Stimulated activated CD4-positive, alpha-beta T cell treated with anti-CD3 and anti-CD28 coated beads, Interleukin-4, amount 100 ng/mL, for 4 hours (primary cell): ENCODE measurements around the gene TLE5.

Experiments
- DNase-seq, 2 experiments: peaks; one replicate each; pipeline ENCODE4 v3.0.0-alpha.2; 2020

TLE5 gene

GRCh38 chr19:3062165-3063105 is at the start of gene TLE5:
Gene TLE5, minus strand, starts transcription at chr19:3062495. Its CDS starts 295 bp downstream, at chr19:3062200.
- DNase-seq, result peak; percentile 67 to 71

- no peak for DNase-seq
These were observed 49.4 kb upstream of the TLE5 start for GRCh38 chr19:3111586-3112247.

GRCh38 chr19:3110126-3110825 is 48.0 kb upstream of the TLE5 start:
- DNase-seq, result no peak

- no peak for DNase-seq
These were observed 47.2 kb upstream of the TLE5 start for GRCh38 chr19:3109491-3109890.

GRCh38 chr19:3108775-3109174 is 46.5 kb upstream of the TLE5 start:
- peak; percentile 67 to 68 for DNase-seq

- DNase-seq, result no peak
These were observed 45.4 kb upstream of the TLE5 start for GRCh38 chr19:3107658-3108057.

- DNase-seq, result no peak
These were observed 44.3 kb upstream of the TLE5 start for GRCh38 chr19:3106509-3107141.

- no peak for DNase-seq
These were observed 43.6 kb upstream of the TLE5 start for GRCh38 chr19:3105641-3106508.

GRCh38 chr19:3104708-3104983 is 42.4 kb upstream of the TLE5 start:
- DNase-seq, result no peak

GRCh38 chr19:3102239-3103140 is 40.2 kb upstream of the TLE5 start:
- DNase-seq, result no peak

GRCh38 chr19:3100747-3101730 is 38.7 kb upstream of the TLE5 start:
- DNase-seq, result no peak

- no peak for DNase-seq
These were observed 38.0 kb upstream of the TLE5 start for GRCh38 chr19:3100331-3100730.

- DNase-seq, result no peak
These were observed 37.3 kb upstream of the TLE5 start for GRCh38 chr19:3099347-3100145.

- peak in 1 of 2 experiments; percentile 4 for DNase-seq
These were observed 36.4 kb upstream of the TLE5 start for GRCh38 chr19:3098515-3099346.

- DNase-seq, result no peak
These were observed 35.8 kb upstream of the TLE5 start for GRCh38 chr19:3098141-3098514.

- DNase-seq, result no peak
These were observed 35.2 kb upstream of the TLE5 start for GRCh38 chr19:3097442-3097871.

GRCh38 chr19:3096902-3097326 is 34.6 kb upstream of the TLE5 start:
- DNase-seq, result no peak
